PC-3 (cell line): ENCODE data around the gene PTGS1. TPM values are rescaled to one million over a fixed set of nuclear protein-coding genes. Genes with fewer than 3 reads are reported as not detected.

ENCODE experiments used
- ATAC-seq: fragments of 200-7000 bp; cut with Tn5 transposase; 2 replicates; pipeline ENCODE4 v1.9.1; 2020; ENCODE audit warnings: mild to moderate bottlenecking, moderate library complexity
- BruUV-seq: library from RNA; stranded (reverse); fragments of 400-500 nt; replicated peaks from 2 replicates; lab custom pipeline; 2021; lab: Mats Ljungman, UMichigan
- CTCF ChIA-PET: fragments of 300-600 bp; sonication (Branson Sonifier 250); formaldehyde crosslinking; loops from one replicate; lab custom pipeline; 2022; ENCODE audit warnings: antibody characterized with exemption; lab: Charles Lee
- POLR2A ChIA-PET: fragments of 300-600 bp; sonication (Branson Sonifier 250); formaldehyde crosslinking; loops from one replicate; lab custom pipeline; 2022; ENCODE audit warnings: antibody characterized with exemption; ENCODE audit not compliant: unreplicated experiment; lab: Charles Lee
- DNase-seq: peaks from one replicate; pipeline ENCODE4 v3.0.0-alpha.2; 2015
- H2AFZ ChIP-seq: fragments of 300-600 bp; sonication (generic); 2 replicates; pipeline ENCODE4 v1.6.0; 2016; ENCODE audit warnings: antibody characterized with exemption, low read length
- H3F3A ChIP-seq: fragments of 300-600 bp; sonication (generic); one replicate; pipeline ENCODE4 v1.6.0; 2017; ENCODE audit warnings: antibody characterized with exemption, low read length, control low read depth, mild to moderate bottlenecking; ENCODE audit not compliant: unreplicated experiment
- H3K27ac ChIP-seq: fragments of 300-600 bp; sonication (generic); 2 replicates; pipeline ENCODE4 v1.5.1; 2016; ENCODE audit warnings: mild to moderate bottlenecking, low read length
- H3K27me3 ChIP-seq: fragments of 300-600 bp; sonication (generic); 2 replicates; pipeline ENCODE4 v1.6.1; 2016; ENCODE audit warnings: low read length, mixed read lengths
- H3K36me3 ChIP-seq: fragments of 300-600 bp; sonication (generic); 2 replicates; pipeline ENCODE4 v1.6.1; 2016; ENCODE audit warnings: low read depth, mixed run types, low read length, mixed read lengths
- H3K4me1 ChIP-seq: fragments of 300-600 bp; sonication (generic); 2 replicates; pipeline ENCODE4 v1.5.1; 2016; ENCODE audit warnings: low read length; ENCODE audit not compliant: insufficient read depth
- H3K4me2 ChIP-seq: fragments of 300-600 bp; sonication (generic); 2 replicates; pipeline ENCODE4 v1.6.0; 2016; ENCODE audit warnings: low read length
- H3K4me3 ChIP-seq: fragments of 300-600 bp; sonication (generic); 2 replicates; pipeline ENCODE4 v1.5.1; 2016; ENCODE audit warnings: mild to moderate bottlenecking, low read length, mixed read lengths
- H3K79me2 ChIP-seq: fragments of 300-600 bp; sonication (generic); 2 replicates; pipeline ENCODE4 v1.6.1; 2017; ENCODE audit warnings: low read length, mixed read lengths
- H3K9ac ChIP-seq: fragments of 300-600 bp; sonication (generic); 2 replicates; pipeline ENCODE4 v1.6.0; 2016; ENCODE audit warnings: mild to moderate bottlenecking, low read length
- H3K9me2 ChIP-seq: fragments of 300-600 bp; sonication (generic); replicated peaks from 2 replicates; pipeline ENCODE4 v1.6.1; 2016; ENCODE audit warnings: mixed run types, low read length, mixed read lengths
- H3K9me3 ChIP-seq: fragments of 300-600 bp; sonication (generic); 2 replicates; pipeline ENCODE4 v1.6.1; 2016; ENCODE audit warnings: low read length, mixed read lengths
- H4K20me1 ChIP-seq: fragments of 300-600 bp; sonication (generic); 2 replicates; pipeline ENCODE4 v1.6.1; 2016; ENCODE audit warnings: low read length, mixed read lengths
- CTCF ChIP-seq: fragments of 300-600 bp; sonication (generic); conservative IDR thresholded peaks from 2 replicates; pipeline ENCODE4 v1.5.1; 2017; ENCODE audit warnings: antibody characterized with exemption, low read depth, mild to moderate bottlenecking, low read length
- EZH2 ChIP-seq: fragments of 300-600 bp; sonication (generic); IDR thresholded peaks from one replicate; pipeline ENCODE4 v1.6.1; 2017; ENCODE audit warnings: antibody characterized with exemption, mild to moderate bottlenecking, low read length; ENCODE audit not compliant: unreplicated experiment
- EZH2phosphoT487 ChIP-seq: fragments of 300-600 bp; sonication (generic); IDR thresholded peaks from 2 replicates; pipeline ENCODE4 v1.6.1; 2018; ENCODE audit warnings: mild to moderate bottlenecking, antibody characterized with exemption, low read length, borderline replicate concordance
- intact Hi-C: fragments of 100-400 bp; cut with micrococcal nuclease; formaldehyde crosslinking; loops from 2 replicates; pipeline ENCODE4 v1.9.0; 2023
- total RNA-seq: library from RNA; depleted of rRNA; stranded (reverse); fragments of >200 nt; gene quantifications from 2 replicates; pipeline ENCODE4 v1.2.3, GENCODE V29; 2014

PTGS1 gene
- total RNA-seq, 1 experiment from 2014 or later = 0.44 TPM

DNA sequence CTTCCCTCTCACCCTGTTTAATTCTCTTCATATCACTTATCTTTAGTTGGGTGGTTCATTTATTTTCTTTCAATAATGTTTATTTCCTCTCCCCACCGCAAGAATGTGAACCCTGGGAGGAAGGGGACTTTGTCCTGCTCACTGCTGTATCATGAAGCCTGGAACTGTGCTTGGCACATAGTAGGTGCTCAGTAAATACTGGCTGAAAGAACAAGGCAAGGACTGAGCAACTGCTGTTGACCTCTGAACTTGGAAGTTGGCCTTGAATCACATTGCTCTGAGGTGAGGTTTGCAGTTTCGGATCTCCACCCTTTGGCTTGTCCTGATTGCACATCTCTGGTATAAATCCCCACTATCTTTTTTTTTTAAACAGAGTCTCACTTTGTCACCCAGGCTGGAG is 22.0 kb upstream of the PTGS1 start:
- H3K27me3 ChIP-seq = no peaks in the 10 kb centered on the region
- H3K4me3 ChIP-seq = no peak overlapping the region
- ATAC-seq (no peak), DNase-seq (no peak)
- no peak overlapping the region for H3K9ac ChIP-seq
- H3K4me1 ChIP-seq = peaks cover 10% of the 10 kb centered on the region; the same call in 1 of the 2 replicates
- no peaks in the 10 kb centered on the region for H3K9me3 ChIP-seq
- H3K9me2 ChIP-seq = no peaks in the 10 kb centered on the region
- H3K79me2 ChIP-seq = no peaks in the 10 kb centered on the region
- no peaks in the 10 kb centered on the region for H3K36me3 ChIP-seq
- intact Hi-C loops = no loop called here
- ChIA-PET CTCF (no interaction called here), POLR2A (no interaction called here)
- no peak overlapping the region for H3K27ac ChIP-seq
- no peak for TF ChIP-seq EZH2
- TF ChIP-seq EZH2phosphoT487 = no peak
- TF ChIP-seq CTCF = no peak
- H3K4me2 ChIP-seq = no peak overlapping the region
- H3F3A ChIP-seq = no peaks in the 10 kb centered on the region
- BruUV-seq = no TSS peak
- H2AFZ ChIP-seq = no peak overlapping the region
- no peaks in the 10 kb centered on the region for H4K20me1 ChIP-seq

DNA sequence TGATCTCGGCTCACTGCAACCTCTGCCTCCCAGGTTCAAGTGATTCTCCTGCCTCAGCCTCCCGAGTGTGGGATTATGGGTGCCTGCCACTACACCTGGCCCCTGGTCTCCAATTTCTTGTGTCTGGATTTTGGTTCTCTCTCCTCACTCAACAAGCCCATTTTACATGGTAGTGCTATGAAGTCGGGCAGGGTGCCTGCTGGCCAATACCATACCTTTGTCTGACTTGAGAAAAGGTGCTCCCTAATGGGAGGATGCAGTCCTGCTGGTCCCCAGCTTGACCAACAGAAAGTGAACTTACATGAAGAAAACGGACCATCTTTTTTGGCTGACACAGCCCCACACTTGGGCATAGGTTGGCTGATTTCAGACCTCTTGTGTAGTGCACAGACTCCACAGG is 21.6 kb upstream of the PTGS1 start:
- no peak for ATAC-seq
- intact Hi-C loops = no loop called here
- H3K9me2 ChIP-seq = no peaks in the 10 kb centered on the region
- H3K27me3 ChIP-seq = no peaks in the 10 kb centered on the region
- H3K4me2 ChIP-seq = no peak overlapping the region
- no peak overlapping the region for H3K27ac ChIP-seq
- no peak overlapping the region for H2AFZ ChIP-seq
- H3K9me3 ChIP-seq = no peaks in the 10 kb centered on the region
- no TSS peak for BruUV-seq
- H3F3A ChIP-seq = no peaks in the 10 kb centered on the region
- peaks cover 10% of the 10 kb centered on the region; the same call in 1 of the 2 replicates for H3K4me1 ChIP-seq
- no peak for TF ChIP-seq CTCF
- no peak for TF ChIP-seq EZH2phosphoT487
- no peak for TF ChIP-seq EZH2
- H3K9ac ChIP-seq = no peak overlapping the region
- no peaks in the 10 kb centered on the region for H3K79me2 ChIP-seq
- no peaks in the 10 kb centered on the region for H3K36me3 ChIP-seq
- ChIA-PET POLR2A (no interaction called here), CTCF (interaction anchor here (2.1 kb wide), 1 partner anchor 251 kb away, joined by 33 read pairs; no protein-coding TSS in a partner anchor)
- no peak overlapping the region for H3K4me3 ChIP-seq
- H4K20me1 ChIP-seq = no peaks in the 10 kb centered on the region
- no peak for DNase-seq

DNA sequence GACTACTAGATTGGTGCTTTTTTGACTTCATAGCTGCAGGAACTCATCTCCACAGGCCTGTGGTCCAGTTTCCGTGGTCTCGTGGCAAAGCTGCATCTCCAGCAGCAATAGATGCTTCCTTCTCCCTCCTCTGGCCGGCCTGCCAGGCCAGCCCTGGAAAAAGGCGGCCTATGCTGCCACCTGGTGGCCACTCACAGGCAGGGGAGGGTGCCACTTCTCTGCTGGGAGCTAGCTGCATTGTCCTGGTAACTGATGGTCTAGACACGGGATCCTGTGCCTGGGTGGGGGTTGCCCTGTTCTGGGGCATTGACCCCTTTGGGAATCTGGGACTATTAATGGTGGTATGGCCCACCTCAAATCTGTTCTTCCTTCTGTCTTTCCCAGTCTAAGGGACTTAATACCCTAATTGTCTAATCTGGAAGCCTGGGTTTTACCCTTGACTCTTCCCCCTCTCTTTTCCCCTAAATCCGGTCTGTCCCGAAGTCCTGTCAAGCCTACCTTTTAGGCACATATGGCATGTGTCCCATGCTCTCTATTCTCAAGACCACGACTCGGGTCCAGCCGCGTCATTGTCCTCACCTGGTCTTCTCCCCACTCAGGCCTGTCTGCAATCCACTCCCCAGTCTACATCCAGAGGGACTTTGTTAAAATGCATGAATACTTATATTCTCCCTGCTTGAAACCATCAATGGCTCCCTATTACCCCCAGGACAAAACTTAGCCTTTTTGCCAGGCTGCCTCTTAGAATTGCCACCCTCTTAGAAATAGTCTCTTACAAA is 20.1 kb upstream of the PTGS1 start:
- Histone ChIP-seq H3K36me3 (no peaks in the 10 kb centered on the region), H2AFZ (no peak overlapping the region), H3K27ac (no peak overlapping the region), H3K4me2 (no peak overlapping the region), H3K4me3 (no peak overlapping the region), H3K4me1 (peaks cover 10% of the 10 kb centered on the region; the same call in 1 of the 2 replicates), H3K27me3 (no peaks in the 10 kb centered on the region), H3K9me3 (no peaks in the 10 kb centered on the region), H3F3A (no peaks in the 10 kb centered on the region), H3K9me2 (no peaks in the 10 kb centered on the region), H3K9ac (no peak overlapping the region), H4K20me1 (no peaks in the 10 kb centered on the region), H3K79me2 (no peaks in the 10 kb centered on the region)
- peak; percentile 87 for ATAC-seq
- no TSS peak for BruUV-seq
- TF ChIP-seq CTCF = peak; percentile 86
- TF ChIP-seq EZH2phosphoT487 = no peak
- intact Hi-C loops = loop anchor here (1.0 kb wide), 2 partner anchors 225 to 251 kb away; no protein-coding TSS in a partner anchor
- ChIA-PET POLR2A (no interaction called here), CTCF (interaction anchor here (0.5 to 2.1 kb wide), 5 partner anchors 11 to 255 kb away, joined by 3 to 34 read pairs (median 4); no protein-coding TSS in a partner anchor)
- peak; percentile 75 for DNase-seq
